Endodermal cell (in vitro differentiated cells): Measurements from ENCODE around the gene GNG13. TPM values are rescaled to one million over a fixed set of nuclear protein-coding genes. Genes with fewer than 3 reads are reported as not detected.

ENCODE experiments used
- DNase-seq: peaks from one replicate; pipeline ENCODE4 v3.0.0-alpha.2; 2017
- H3K27ac ChIP-seq: 2 replicates; pipeline ENCODE4 v1.5.1; 2013; ENCODE audit warnings: mild to moderate bottlenecking, low read depth, low read length, moderate library complexity
- H3K27me3 ChIP-seq: 2 replicates; pipeline ENCODE4 v1.6.1; 2013; ENCODE audit warnings: mild to moderate bottlenecking, low read length, moderate library complexity; ENCODE audit not compliant: insufficient read depth, control insufficient read depth, poor library complexity, severe bottlenecking
- H3K36me3 ChIP-seq: 2 replicates; pipeline ENCODE4 v1.7.0; 2013; ENCODE audit warnings: mild to moderate bottlenecking, low read length, moderate library complexity; ENCODE audit not compliant: control insufficient read depth, insufficient read depth
- H3K4me1 ChIP-seq: one replicate; pipeline ENCODE4 v1.7.0; 2013; ENCODE audit warnings: low read length; ENCODE audit not compliant: control insufficient read depth, insufficient read depth
- H3K4me3 ChIP-seq: 2 replicates; pipeline ENCODE4 v1.5.1; 2013; ENCODE audit warnings: mild to moderate bottlenecking, low read length, moderate library complexity
- H3K9ac ChIP-seq: 2 replicates; pipeline ENCODE4 v1.6.1; 2013; ENCODE audit warnings: mild to moderate bottlenecking, low read length, moderate library complexity; ENCODE audit not compliant: poor library complexity, severe bottlenecking; ENCODE audit errors: extremely low read depth
- H3K9me3 ChIP-seq: 2 replicates; pipeline ENCODE4 v1.6.1; 2013; ENCODE audit warnings: mild to moderate bottlenecking, low read length, moderate library complexity; ENCODE audit not compliant: control insufficient read depth
- H3K27ac Mint-ChIP-seq: 2 replicates; pipeline ENCODE4 v1.8.0; 2020; ENCODE audit warnings: mixed read lengths
- H3K27me3 Mint-ChIP-seq: 2 replicates; pipeline ENCODE4 v1.8.0; 2021; ENCODE audit warnings: mild to moderate bottlenecking, mixed read lengths; ENCODE audit not compliant: insufficient read depth
- H3K36me3 Mint-ChIP-seq: 2 replicates; pipeline ENCODE4 v1.8.0; 2020; ENCODE audit warnings: low read depth, mixed read lengths
- H3K4me1 Mint-ChIP-seq: 2 replicates; pipeline ENCODE4 v1.8.0; 2020; ENCODE audit warnings: mixed read lengths
- H3K4me3 Mint-ChIP-seq: 2 replicates; pipeline ENCODE4 v1.8.0; 2020; ENCODE audit warnings: mild to moderate bottlenecking, moderate library complexity, mixed read lengths
- H3K9me3 Mint-ChIP-seq: 2 replicates; pipeline ENCODE4 v1.8.0; 2020; ENCODE audit warnings: mild to moderate bottlenecking, mixed read lengths
- CTCF ChIP-seq: fragments of 200-600 bp; sonication (generic); conservative IDR thresholded peaks from 2 replicates; pipeline ENCODE4 v1.5.0; 2021; ENCODE audit warnings: antibody characterized with exemption, mild to moderate bottlenecking
- WGBS, 2 experiments: methylation state at CpG; one replicate each; pipeline versions ENCODE4 v1.1.5 to v1.1.7; 2013; ENCODE audit warnings: missing lambda C conversion rate in 2 of 2, mixed read lengths in 1 of 2; ENCODE audit not compliant: insufficient coverage in 1 of 2, insufficient read length in 1 of 2; 5-methylcytosine and 5-hydroxymethylcytosine counted together
- total RNA-seq, 2 donors: library from RNA; stranded (reverse); fragmentation: NEBNext Ultra II Directional in 1 of 2; extraction: Animal tissue kit (Norgen Biotek cat#: 25700) in 1 of 2; gene quantifications; 2 replicates in 1 of 2; 3 replicates in 1 of 2; pipeline ENCODE4 v1.2.1, GENCODE V29; 2021

The GNG13 gene
- total RNA-seq, 2 donors from 2014 or later, result not detected

- H3K4me1 Mint-ChIP-seq, result no peaks in the 10 kb centered on the region
- DNase-seq, result no peak
- Histone ChIP-seq H3K4me3 (no peak overlapping the region), H3K27ac (no peak overlapping the region), H3K27me3 (peaks cover 9% of the 10 kb centered on the region), H3K9me3 (no peaks in the 10 kb centered on the region), H3K9ac (no peak overlapping the region), H3K36me3 (no peaks in the 10 kb centered on the region), H3K4me1 (no peaks in the 10 kb centered on the region)
- H3K36me3 Mint-ChIP-seq, result no peaks in the 10 kb centered on the region
- 95 to 99% methylated on average over 13 to 15 of the region's 15 CpGs for whole genome bisulfite sequencing, 2 experiments
- peaks cover 16% of the 10 kb centered on the region for H3K27me3 Mint-ChIP-seq
- no peak overlapping the region for H3K4me3 Mint-ChIP-seq
- no peak for TF ChIP-seq CTCF
- peaks cover 5% of the 10 kb centered on the region for H3K9me3 Mint-ChIP-seq
- H3K27ac Mint-ChIP-seq, result no peak overlapping the region
Observed at GRCh38 chr16:815861-816260, 15.3 kb upstream of the GNG13 start.

GRCh38 chr16:814974-815373 is 14.4 kb upstream of the GNG13 start:
- no peak overlapping the region for H3K4me3 Mint-ChIP-seq
- no peak for TF ChIP-seq CTCF
- H3K9ac ChIP-seq, result no peak overlapping the region

GRCh38 chr16:813916-814412 is 13.4 kb upstream of the GNG13 start:
- Histone ChIP-seq H3K4me1 (no peaks in the 10 kb centered on the region), H3K27ac (no peak overlapping the region), H3K4me3 (peak overlapping the region; percentile 23), H3K27me3 (peaks cover 9% of the 10 kb centered on the region), H3K36me3 (no peaks in the 10 kb centered on the region), H3K9ac (no peak overlapping the region), H3K9me3 (no peaks in the 10 kb centered on the region)
- 71 to 74% methylated on average over 22 of the region's 22 CpGs for WGBS, 2 experiments
- Mint-ChIP-seq H3K4me3 (no peak overlapping the region), H3K36me3 (no peaks in the 10 kb centered on the region), H3K27ac (no peak overlapping the region), H3K4me1 (no peaks in the 10 kb centered on the region), H3K9me3 (peaks cover 5% of the 10 kb centered on the region), H3K27me3 (peaks cover 32% of the 10 kb centered on the region)
- no peak for DNase-seq
- TF ChIP-seq CTCF, result no peak

More at GRCh38 chr16:814974-815373, 14.4 kb upstream of the GNG13 start:
- H3K9me3 Mint-ChIP-seq, result peaks cover 5% of the 10 kb centered on the region
- H3K36me3 Mint-ChIP-seq, result no peaks in the 10 kb centered on the region
- H3K27me3 ChIP-seq, result peaks cover 9% of the 10 kb centered on the region
- no peaks in the 10 kb centered on the region for H3K4me1 Mint-ChIP-seq
- H3K27ac Mint-ChIP-seq, result no peak overlapping the region
- H3K36me3 ChIP-seq, result no peaks in the 10 kb centered on the region
- no peak for DNase-seq
- H3K27me3 Mint-ChIP-seq, result peaks cover 23% of the 10 kb centered on the region
- no peaks in the 10 kb centered on the region for H3K4me1 ChIP-seq
- H3K4me3 ChIP-seq, result no peak overlapping the region
- 76 to 90% methylated on average over 3 to 9 of the region's 9 CpGs for WGBS, 2 experiments
- H3K9me3 ChIP-seq, result no peaks in the 10 kb centered on the region
- H3K27ac ChIP-seq, result no peak overlapping the region
